Measurements from ENCODE around the gene USP10. TPM values are rescaled to one million over a fixed set of nuclear protein-coding genes. Genes with fewer than 3 reads are reported as not detected.

USP10 gene
- total and polyA plus RNA-seq, 3 experiments from 2014 or later: 86.1 to 146 (median 143) TPM

DNA sequence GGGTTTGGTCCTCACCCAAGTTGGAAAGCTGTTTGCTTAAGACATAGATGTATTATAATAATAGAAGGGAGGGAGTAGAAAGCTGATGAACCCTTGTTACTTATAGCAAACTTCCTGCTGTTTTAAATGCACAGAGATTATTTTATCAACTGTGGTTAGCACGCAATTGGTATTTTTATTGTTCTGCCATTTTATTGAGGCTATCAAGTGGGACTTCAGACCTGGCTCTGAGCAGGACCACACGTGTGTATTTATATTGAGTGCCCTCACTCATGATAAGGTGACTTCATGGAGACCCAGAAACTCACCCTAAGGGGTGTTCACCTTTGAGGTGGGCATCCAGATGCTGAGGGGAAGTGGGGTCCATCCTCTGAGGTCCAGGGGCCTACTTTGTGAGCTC, 34.4 kb upstream of the USP10 start:
- H3K27ac Mint-ChIP-seq: no peak overlapping the region
- ChIA-PET CTCF (no interaction called here), POLR2A (no interaction called here)
- H3K4me1 Mint-ChIP-seq: peaks cover 2 to 8% (median 6%) of the 10 kb centered on the region in 3 donors
- Histone ChIP-seq H3K4me1 (ENCODE audit: insufficient read depth, low read length) (no peaks in the 10 kb centered on the region), H3K9me3 (ENCODE audit: low read length) (no peaks in the 10 kb centered on the region), H3K27ac (ENCODE audit: low read depth, low read length) (no peak overlapping the region), H3K27me3 (ENCODE audit: insufficient read depth, low read length, poor library complexity, severe bottlenecking) (no peaks in the 10 kb centered on the region), H3K36me3 (ENCODE audit: insufficient read depth, low read length) (peaks cover 45% of the 10 kb centered on the region), H3K4me3 (ENCODE audit: low read length) (no peak overlapping the region)
- peak in 1 of 5 donors; percentile 1 for DNase-seq
- H3K4me3 Mint-ChIP-seq: no peak overlapping the region
- no peaks in the 10 kb centered on the region for H3K27me3 Mint-ChIP-seq
- peaks cover 0 to 76% (median 13%) of the 10 kb centered on the region in 3 donors for H3K36me3 Mint-ChIP-seq
- H3K9me3 Mint-ChIP-seq: no peaks in the 10 kb centered on the region

DNA sequence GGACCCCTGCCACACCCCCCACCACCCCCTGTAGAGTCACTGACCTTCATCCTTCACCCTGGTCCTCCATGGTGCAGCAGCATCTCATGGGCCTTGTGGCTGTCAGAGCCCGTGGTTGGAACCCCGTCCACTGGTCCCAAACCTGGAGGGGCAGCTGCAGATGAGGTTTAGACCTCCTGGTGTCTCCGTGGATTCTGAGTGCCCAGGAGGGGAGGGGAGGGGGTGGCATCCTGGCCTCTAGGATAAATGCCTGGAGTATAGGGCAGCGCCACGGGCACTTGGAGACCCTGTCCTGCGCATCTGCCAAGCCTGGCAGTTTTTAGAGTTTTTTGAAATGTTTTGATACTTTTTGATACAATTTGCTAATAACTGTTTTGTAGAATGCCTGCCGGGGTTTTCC, 34.0 kb upstream of the USP10 start:
- Mint-ChIP-seq H3K36me3 (peaks cover 0 to 71% (median 13%) of the 10 kb centered on the region in 3 donors), H3K9me3 (no peaks in the 10 kb centered on the region), H3K4me3 (no peak overlapping the region), H3K27ac (peak overlapping the region in 1 of 8 donors; percentile 83), H3K4me1 (peaks cover 2 to 8% (median 6%) of the 10 kb centered on the region in 3 donors), H3K27me3 (no peaks in the 10 kb centered on the region)
- Histone ChIP-seq H3K27me3 (ENCODE audit: insufficient read depth, low read length, poor library complexity, severe bottlenecking) (no peaks in the 10 kb centered on the region), H3K9me3 (ENCODE audit: low read length) (no peaks in the 10 kb centered on the region), H3K4me1 (ENCODE audit: insufficient read depth, low read length) (no peaks in the 10 kb centered on the region), H3K36me3 (ENCODE audit: insufficient read depth, low read length) (peaks cover 44% of the 10 kb centered on the region), H3K4me3 (ENCODE audit: low read length) (no peak overlapping the region), H3K27ac (ENCODE audit: low read depth, low read length) (no peak overlapping the region)
- CTCF ChIA-PET: no interaction called here
- POLR2A ChIA-PET: no interaction called here
- peak in 1 of 5 donors; percentile 26 for DNase-seq

- peaks cover 0 to 52% (median 8%) of the 10 kb centered on the region in 3 donors for H3K36me3 Mint-ChIP-seq
- H3K27ac Mint-ChIP-seq: peak overlapping the region in 3 of 8 donors; percentile 19 to 51 (median 43)
- CTCF ChIA-PET: interaction anchor here (1.9 kb wide), 1 partner anchor 45 kb away, joined by 6 read pairs; no protein-coding TSS in a partner anchor
- H3K4me3 Mint-ChIP-seq: no peak overlapping the region
- no peaks in the 10 kb centered on the region for H3K27me3 ChIP-seq (ENCODE audit: insufficient read depth, low read length, poor library complexity, severe bottlenecking)
- no peaks in the 10 kb centered on the region for H3K9me3 ChIP-seq (ENCODE audit: low read length)
- DNase-seq: peak in 1 of 5 donors; percentile 35
- H3K4me1 ChIP-seq (ENCODE audit: insufficient read depth, low read length): no peaks in the 10 kb centered on the region
- H3K9me3 Mint-ChIP-seq: no peaks in the 10 kb centered on the region
- no peak overlapping the region for H3K4me3 ChIP-seq (ENCODE audit: low read length)
- no peaks in the 10 kb centered on the region for H3K27me3 Mint-ChIP-seq
- H3K27ac ChIP-seq (ENCODE audit: low read depth, low read length): no peak overlapping the region
- POLR2A ChIA-PET: no interaction called here
- H3K4me1 Mint-ChIP-seq: peaks cover 6 to 15% (median 8%) of the 10 kb centered on the region in 3 donors
- peaks cover 31% of the 10 kb centered on the region for H3K36me3 ChIP-seq (ENCODE audit: insufficient read depth, low read length)
Measured at GRCh38 chr16:84667600-84668309, 32.0 kb upstream of the USP10 start.

- Mint-ChIP-seq H3K4me3 (no peak overlapping the region), H3K4me1 (peaks cover 0 to 7% (median 6%) of the 10 kb centered on the region in 3 donors), H3K36me3 (peaks cover 0 to 29% (median 2%) of the 10 kb centered on the region in 3 donors), H3K27ac (no peak overlapping the region), H3K27me3 (no peaks in the 10 kb centered on the region), H3K9me3 (no peaks in the 10 kb centered on the region)
- Histone ChIP-seq H3K4me3 (ENCODE audit: low read length) (no peak overlapping the region), H3K27me3 (ENCODE audit: insufficient read depth, low read length, poor library complexity, severe bottlenecking) (no peaks in the 10 kb centered on the region), H3K4me1 (ENCODE audit: insufficient read depth, low read length) (no peaks in the 10 kb centered on the region), H3K9me3 (ENCODE audit: low read length) (no peaks in the 10 kb centered on the region), H3K36me3 (ENCODE audit: insufficient read depth, low read length) (peaks cover 9% of the 10 kb centered on the region), H3K27ac (ENCODE audit: low read depth, low read length) (no peak overlapping the region)
- ChIA-PET CTCF (interaction anchor here (0.9 to 4.7 kb wide), 5 partner anchors 9 to 56 kb away, joined by 3 to 30 read pairs (median 7); no protein-coding TSS in a partner anchor), POLR2A (interaction anchor here (0.6 to 0.7 kb wide), 2 partner anchors 20 to 302 kb away, joined by 3 to 4 read pairs; no protein-coding TSS in a partner anchor)
- DNase-seq: no peak
Measured at GRCh38 chr16:84670063-84670462, 29.7 kb upstream of the USP10 start.

DNA sequence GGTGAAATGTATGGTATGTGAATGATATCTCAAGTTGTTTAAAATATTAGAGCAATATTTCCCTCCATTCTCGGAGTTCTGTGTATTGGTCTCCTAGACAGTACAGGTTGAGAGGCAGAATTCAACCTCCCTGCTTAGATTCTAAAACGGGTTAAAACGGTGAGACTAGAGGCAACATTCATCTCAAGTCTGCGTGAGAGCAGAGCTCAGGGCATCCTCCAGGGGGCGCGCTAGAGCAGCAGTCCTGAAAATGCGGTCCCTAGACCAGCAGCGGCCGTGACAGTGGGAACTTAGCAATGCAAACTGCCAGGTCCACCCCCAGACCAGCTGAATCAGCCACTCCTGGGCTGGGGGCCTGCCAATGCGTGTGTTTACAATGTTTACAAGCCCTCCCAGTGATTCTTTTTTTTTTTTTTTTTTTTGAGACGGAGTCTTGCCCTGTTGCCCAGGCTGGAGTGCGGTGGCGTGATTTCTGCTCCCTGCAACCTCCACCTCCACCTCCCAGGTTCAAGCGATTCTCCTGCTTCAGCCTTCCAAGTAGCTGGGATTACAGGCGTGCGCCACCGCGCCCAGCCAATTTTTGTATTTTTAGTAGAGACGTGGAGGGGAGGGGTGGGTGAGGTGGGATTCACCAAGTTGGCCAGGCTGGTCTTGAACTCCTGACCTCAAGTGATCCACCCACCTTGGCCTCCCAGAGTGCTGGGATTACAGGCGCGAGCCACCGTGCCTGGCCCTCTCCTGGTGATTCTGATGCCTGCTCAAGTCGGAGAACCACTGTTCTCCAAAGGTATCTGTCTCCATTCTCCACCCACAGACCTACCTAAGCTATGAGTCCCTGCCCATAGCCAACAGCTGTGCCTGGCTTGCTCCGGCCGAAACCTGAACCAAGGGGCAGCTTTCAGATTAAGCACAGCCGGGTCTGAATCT, 27.3 kb upstream of the USP10 start:
- no peak overlapping the region for H3K4me3 ChIP-seq (ENCODE audit: low read length)
- ChIA-PET CTCF (interaction anchor here (0.6 to 4.7 kb wide), 38 partner anchors 9 to 1935 kb away, joined by 3 to 30 read pairs (median 4); no protein-coding TSS in a partner anchor), POLR2A (interaction anchor here (0.6 kb wide), 1 partner anchor 299 kb away, joined by 8 read pairs; no protein-coding TSS in a partner anchor)
- no peak overlapping the region for H3K4me3 Mint-ChIP-seq
- H3K36me3 Mint-ChIP-seq: peaks cover 0 to 12% (median 0%) of the 10 kb centered on the region in 3 donors
- peak; percentile 59 to 85 (median 74) for DNase-seq
- H3K36me3 ChIP-seq (ENCODE audit: insufficient read depth, low read length): no peaks in the 10 kb centered on the region
- peak overlapping the region in 2 of 8 donors; percentile 61 to 89 for H3K27ac Mint-ChIP-seq
- H3K27me3 ChIP-seq (ENCODE audit: insufficient read depth, low read length, poor library complexity, severe bottlenecking): no peaks in the 10 kb centered on the region
- H3K9me3 ChIP-seq (ENCODE audit: low read length): no peaks in the 10 kb centered on the region
- no peaks in the 10 kb centered on the region for H3K4me1 ChIP-seq (ENCODE audit: insufficient read depth, low read length)
- H3K4me1 Mint-ChIP-seq: peaks cover 0 to 7% (median 6%) of the 10 kb centered on the region in 3 donors
- H3K27ac ChIP-seq (ENCODE audit: low read depth, low read length): no peak overlapping the region
- peaks cover 2 to 5% of the 10 kb centered on the region in 2 donors for H3K27me3 Mint-ChIP-seq
- H3K9me3 Mint-ChIP-seq: no peaks in the 10 kb centered on the region

GRCh38 chr16:84673203-84673535, 26.6 kb upstream of the USP10 start:
- H3K27me3 Mint-ChIP-seq: peaks cover 2 to 9% of the 10 kb centered on the region in 2 donors
- H3K27ac Mint-ChIP-seq: no peak overlapping the region
- H3K9me3 ChIP-seq (ENCODE audit: low read length): no peaks in the 10 kb centered on the region
- H3K36me3 ChIP-seq (ENCODE audit: insufficient read depth, low read length): no peaks in the 10 kb centered on the region
- ChIA-PET POLR2A (no interaction called here), CTCF (interaction anchor here (0.7 to 4.7 kb wide), 14 partner anchors 9 to 424 kb away, joined by 3 to 30 read pairs (median 6); no protein-coding TSS in a partner anchor)
- no peaks in the 10 kb centered on the region for H3K27me3 ChIP-seq (ENCODE audit: insufficient read depth, low read length, poor library complexity, severe bottlenecking)
- no peaks in the 10 kb centered on the region for H3K9me3 Mint-ChIP-seq
- H3K4me1 Mint-ChIP-seq: peaks cover 0 to 7% (median 6%) of the 10 kb centered on the region in 3 donors
- no peak overlapping the region for H3K4me3 Mint-ChIP-seq
- no peak overlapping the region for H3K27ac ChIP-seq (ENCODE audit: low read depth, low read length)
- no peak overlapping the region for H3K4me3 ChIP-seq (ENCODE audit: low read length)
- H3K36me3 Mint-ChIP-seq: peaks cover 0 to 7% (median 0%) of the 10 kb centered on the region in 3 donors
- no peak for DNase-seq
- H3K4me1 ChIP-seq (ENCODE audit: insufficient read depth, low read length): no peaks in the 10 kb centered on the region

DNA sequence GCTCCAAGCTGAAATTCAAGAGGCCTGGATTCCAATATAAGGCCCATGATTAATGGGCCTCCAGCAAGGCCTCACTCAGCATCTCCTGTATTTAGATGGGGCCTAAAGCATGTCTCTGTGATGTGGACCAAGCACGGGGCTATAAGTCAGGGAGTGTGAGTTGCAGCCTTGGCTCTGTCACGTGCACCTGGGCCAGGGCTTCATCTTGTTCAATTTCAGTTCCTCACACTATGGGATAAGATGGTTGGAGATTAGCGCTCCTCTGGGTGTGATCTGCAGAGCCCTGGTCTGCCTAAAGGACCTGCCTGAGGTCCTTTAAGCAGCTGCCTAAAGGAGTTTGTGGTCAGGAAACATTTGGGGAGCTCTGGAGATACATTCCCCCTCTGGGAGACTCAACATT, 26.2 kb upstream of the USP10 start:
- CTCF ChIA-PET: interaction anchor here (1.0 to 4.7 kb wide), 6 partner anchors 18 to 162 kb away, joined by 5 to 30 read pairs (median 14); no protein-coding TSS in a partner anchor
- no peaks in the 10 kb centered on the region for H3K36me3 ChIP-seq (ENCODE audit: insufficient read depth, low read length)
- no peak overlapping the region for H3K27ac ChIP-seq (ENCODE audit: low read depth, low read length)
- peaks cover 2 to 9% of the 10 kb centered on the region in 2 donors for H3K27me3 Mint-ChIP-seq
- no peak overlapping the region for H3K4me3 Mint-ChIP-seq
- H3K4me1 Mint-ChIP-seq: peaks cover 0 to 7% (median 6%) of the 10 kb centered on the region in 3 donors
- H3K36me3 Mint-ChIP-seq: peaks cover 0 to 3% (median 0%) of the 10 kb centered on the region in 3 donors
- no peaks in the 10 kb centered on the region for H3K27me3 ChIP-seq (ENCODE audit: insufficient read depth, low read length, poor library complexity, severe bottlenecking)
- POLR2A ChIA-PET: no interaction called here
- no peaks in the 10 kb centered on the region for H3K4me1 ChIP-seq (ENCODE audit: insufficient read depth, low read length)
- H3K27ac Mint-ChIP-seq: no peak overlapping the region
- H3K9me3 Mint-ChIP-seq: no peaks in the 10 kb centered on the region
- DNase-seq: no peak
- no peaks in the 10 kb centered on the region for H3K9me3 ChIP-seq (ENCODE audit: low read length)
- no peak overlapping the region for H3K4me3 ChIP-seq (ENCODE audit: low read length)
